ENCODE results near the gene INF2.
"Not testable (repeated sequence)": the region's sequence is repeated elsewhere in the genome, so short reads cannot be mapped to it uniquely, and the experiment has no call there.

Gene INF2

GRCh38 chr14:104749111-104749649 is 59.8 kb downstream of the INF2 start:
- no peak overlapping the region for H3K4me3 ChIP-seq (ENCODE audit: low read length)
- no peak for TF ChIP-seq ZNF274 (IDR thresholded peaks at IDR 0.05; ENCODE audit: low read depth, low read length)

- H3K4me3 ChIP-seq (ENCODE audit: low read length), result no peak overlapping the region
- TF ChIP-seq ZNF274 (IDR thresholded peaks at IDR 0.05; ENCODE audit: low read depth, low read length), result no peak
Measured at GRCh38 chr14:104750056-104750752, 60.8 kb downstream of the INF2 start.

DNA sequence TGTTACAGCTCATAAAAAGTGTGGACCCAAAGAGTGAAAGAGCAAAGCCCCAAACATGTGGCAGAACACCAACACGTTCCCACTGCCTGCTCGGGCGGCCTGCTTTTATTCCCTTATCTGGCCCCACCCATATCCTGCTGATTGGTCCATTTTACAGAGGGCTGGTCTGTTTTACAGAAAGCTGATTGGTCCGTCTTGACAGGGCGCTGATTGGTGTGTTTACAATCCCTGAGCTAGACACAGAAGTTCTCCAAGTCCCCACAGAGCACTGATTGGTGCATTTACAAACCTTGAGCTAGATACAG is 61.3 kb downstream of the INF2 start:
- H3K4me3 ChIP-seq (ENCODE audit: low read length), result not testable (repeated sequence)

- TF ChIP-seq ZNF274 (IDR thresholded peaks at IDR 0.05; ENCODE audit: low read depth, low read length), result no peak
- H3K4me3 ChIP-seq (ENCODE audit: low read length), result peak overlapping the region; percentile 70; the same call in 1 of the 2 replicates
Measured at GRCh38 chr14:104751539-104752422, 62.4 kb downstream of the INF2 start.

DNA sequence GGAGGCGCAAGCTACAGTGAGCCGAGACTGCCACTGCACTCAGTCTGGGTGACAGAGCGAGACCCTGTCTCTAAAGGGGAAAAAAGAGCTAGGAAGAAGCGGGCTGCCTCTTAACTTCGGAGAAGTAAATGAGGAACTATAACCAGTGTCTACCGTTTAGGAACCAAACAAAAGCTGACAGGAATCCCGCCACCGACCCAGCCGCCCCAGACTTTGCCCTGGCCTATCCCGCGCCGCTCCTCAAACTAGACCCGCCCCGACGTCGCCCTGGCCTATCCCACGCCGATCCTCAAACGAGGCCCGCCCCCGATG is 63.0 kb downstream of the INF2 start:
- peak overlapping the region; percentile 70; the same call in 1 of the 2 replicates for H3K4me3 ChIP-seq (ENCODE audit: low read length)
- no peak for TF ChIP-seq ZNF274 (IDR thresholded peaks at IDR 0.05; ENCODE audit: low read depth, low read length)

DNA sequence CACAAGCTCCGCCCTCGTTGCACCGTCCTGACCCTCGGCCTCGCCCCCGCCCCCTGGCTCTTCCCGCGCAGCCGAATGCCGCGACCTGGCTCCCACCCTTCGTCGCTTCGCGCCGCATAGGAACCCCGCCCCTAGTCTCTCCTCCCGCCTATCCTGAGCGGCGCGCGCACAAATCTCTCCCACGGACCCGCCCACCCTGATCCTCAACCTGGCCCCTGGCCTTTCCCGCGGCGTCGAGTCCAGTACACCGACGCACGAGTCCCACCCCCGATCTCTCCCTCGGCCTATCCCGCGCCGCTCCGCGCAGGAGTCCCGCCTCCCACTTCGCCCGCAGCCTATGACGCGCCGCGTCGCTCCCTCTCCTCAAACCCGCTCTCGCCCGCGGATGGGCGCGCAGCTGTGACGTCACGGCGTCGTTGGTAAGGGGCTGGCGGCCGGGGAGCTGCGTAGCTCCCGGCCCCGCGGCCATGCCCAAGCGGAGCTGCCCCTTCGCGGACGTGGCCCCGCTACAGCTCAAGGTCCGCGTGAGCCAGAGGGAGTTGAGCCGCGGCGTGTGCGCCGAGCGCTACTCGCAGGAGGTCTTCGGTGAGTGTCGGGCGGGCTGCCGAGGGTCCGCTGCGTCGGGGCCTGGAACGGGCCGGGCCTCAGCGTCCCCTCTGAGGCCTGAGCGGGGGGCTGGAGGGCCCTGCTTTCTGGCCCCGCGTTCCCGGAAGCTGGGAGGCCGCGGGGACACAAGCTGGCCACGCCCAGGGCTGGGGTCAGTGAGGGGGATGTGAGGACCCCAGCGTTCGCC is 63.5 kb downstream of the INF2 start, which contains the start of gene SIVA1:
SIVA1 (plus strand) TSS at position 413 of the 793 bp plus-strand sequence; CDS start at position 468, 55 bp downstream.
- no peak for TF ChIP-seq ZNF274 (IDR thresholded peaks at IDR 0.05; ENCODE audit: low read depth, low read length)

GRCh38 chr14:104753528-104754212 is 64.3 kb downstream of the INF2 start:
- TF ChIP-seq ZNF274 (IDR thresholded peaks at IDR 0.05; ENCODE audit: low read depth, low read length), result no peak
- H3K4me3 ChIP-seq (ENCODE audit: low read length), result peak overlapping the region; percentile 79

More for the DNA sequence above, 63.5 kb downstream of the INF2 start, which contains the start of gene SIVA1:
- H3K4me3 ChIP-seq (ENCODE audit: low read length), result peak within 1 kb of the TSS; percentile 79

- no peak for TF ChIP-seq ZNF274 (IDR thresholded peaks at IDR 0.05; ENCODE audit: low read depth, low read length)
- peak overlapping the region; percentile 79 for H3K4me3 ChIP-seq (ENCODE audit: low read length)
Measured at GRCh38 chr14:104754213-104754851, 64.9 kb downstream of the INF2 start.

DNA sequence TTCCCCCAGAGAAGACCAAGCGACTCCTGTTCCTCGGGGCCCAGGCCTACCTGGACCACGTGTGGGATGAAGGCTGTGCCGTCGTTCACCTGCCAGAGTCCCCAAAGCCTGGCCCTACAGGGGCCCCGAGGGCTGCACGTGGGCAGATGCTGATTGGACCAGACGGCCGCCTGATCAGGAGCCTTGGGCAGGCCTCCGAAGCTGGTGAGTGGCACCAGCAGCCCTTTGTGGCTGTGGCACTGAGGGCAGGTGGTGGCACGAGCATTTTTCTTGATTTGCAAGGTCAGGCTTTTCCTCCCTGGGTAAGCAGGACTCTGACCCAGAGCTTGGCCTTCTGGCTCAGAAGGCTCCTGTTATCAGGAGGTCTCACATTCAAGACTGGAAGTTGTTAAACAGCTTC is 66.2 kb downstream of the INF2 start:
- no peak for TF ChIP-seq ZNF274 (IDR thresholded peaks at IDR 0.05; ENCODE audit: low read depth, low read length)
- H3K4me3 ChIP-seq (ENCODE audit: low read length), result no peak overlapping the region

DNA sequence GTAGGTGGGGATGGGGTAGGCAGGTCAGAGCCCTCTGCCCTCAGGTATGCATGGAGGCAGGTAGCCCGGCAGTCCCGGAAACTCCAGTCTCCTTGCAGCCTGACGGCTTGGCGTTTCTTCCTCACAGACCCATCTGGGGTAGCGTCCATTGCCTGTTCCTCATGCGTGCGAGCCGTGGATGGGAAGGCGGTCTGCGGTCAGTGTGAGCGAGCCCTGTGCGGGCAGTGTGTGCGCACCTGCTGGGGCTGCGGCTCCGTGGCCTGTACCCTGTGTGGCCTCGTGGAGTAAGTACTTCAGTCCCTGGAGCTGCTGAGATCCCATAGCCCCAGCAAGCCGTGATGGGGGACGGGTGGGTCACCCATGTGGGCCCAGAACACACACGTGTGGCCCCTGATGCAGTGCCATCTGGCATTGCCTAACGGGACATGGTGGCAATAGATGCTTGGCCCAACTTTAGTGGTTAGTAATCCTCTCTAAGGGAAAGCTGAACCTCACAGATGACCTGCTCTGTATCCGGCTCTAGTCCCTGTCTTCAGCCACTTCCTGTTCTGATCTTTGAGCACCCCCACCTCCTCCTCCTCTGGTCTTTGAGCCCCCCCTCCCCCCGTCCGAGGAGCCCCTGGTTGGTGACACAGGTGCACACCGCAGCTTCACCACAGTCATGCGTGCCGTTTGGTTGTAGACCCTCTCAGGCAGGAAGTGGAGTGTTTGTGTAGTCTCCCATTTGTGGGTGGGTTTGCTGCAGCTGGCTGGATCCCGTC is 67.2 kb downstream of the INF2 start:
- TF ChIP-seq ZNF274 (IDR thresholded peaks at IDR 0.05; ENCODE audit: low read depth, low read length), result no peak
- H3K4me3 ChIP-seq (ENCODE audit: low read length), result no peak overlapping the region

DNA sequence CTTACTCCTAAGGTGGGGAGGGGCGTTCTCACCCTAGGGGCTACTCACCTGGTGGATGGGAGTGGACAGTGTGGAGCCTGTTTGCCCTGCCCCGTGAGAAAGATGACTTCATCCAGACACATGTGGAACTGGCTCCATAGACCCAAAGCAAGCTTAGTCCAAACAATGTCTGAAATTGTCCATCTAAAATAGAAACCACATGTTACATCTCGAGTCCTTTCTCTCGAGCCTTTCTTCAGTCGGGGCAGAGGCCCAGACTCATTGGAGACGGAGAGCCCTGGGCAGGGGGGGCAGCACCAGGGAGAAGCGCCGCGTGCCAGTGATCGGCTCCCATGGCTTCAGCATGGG is 67.8 kb downstream of the INF2 start:
- TF ChIP-seq ZNF274 (IDR thresholded peaks at IDR 0.05; ENCODE audit: low read depth, low read length), result no peak
- H3K4me3 ChIP-seq (ENCODE audit: low read length), result no peak overlapping the region

DNA sequence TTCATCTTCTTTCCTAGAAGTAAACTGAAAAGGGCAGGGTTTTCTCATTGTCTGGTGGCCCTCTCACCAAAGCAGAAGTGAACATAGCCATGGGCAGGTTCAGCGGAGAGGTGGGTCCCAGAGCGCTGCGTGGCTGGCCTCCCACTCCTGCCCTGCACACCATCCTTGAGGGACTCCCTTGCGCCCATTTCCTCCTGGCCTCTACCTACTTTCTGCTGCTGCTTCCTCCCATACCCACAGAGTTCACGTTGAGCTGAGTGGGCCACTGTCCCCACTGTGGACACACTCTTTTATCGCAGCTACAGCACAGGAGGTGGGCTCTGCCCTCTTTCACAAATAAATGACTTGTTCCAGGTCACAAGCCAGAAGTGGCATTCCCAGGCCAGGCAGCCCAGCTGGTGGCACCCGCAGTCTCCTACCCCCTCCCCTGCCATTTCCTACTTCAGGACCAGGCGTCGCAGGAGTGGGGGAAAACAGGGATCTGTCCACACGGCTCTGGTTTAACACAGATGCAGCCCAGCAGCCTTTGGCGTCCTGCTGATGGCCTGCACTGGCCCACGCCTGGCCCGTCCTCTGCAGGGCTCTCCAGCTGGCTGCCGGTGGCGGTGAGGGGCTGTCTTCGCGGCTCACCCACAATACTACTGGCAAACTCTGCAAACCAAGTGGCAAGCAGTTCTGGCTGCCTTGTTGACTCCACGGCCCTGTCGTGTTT is 68.4 kb downstream of the INF2 start:
- H3K4me3 ChIP-seq (ENCODE audit: low read length), result no peak overlapping the region
- no peak for TF ChIP-seq ZNF274 (IDR thresholded peaks at IDR 0.05; ENCODE audit: low read depth, low read length)
